NCI-H1105 (cell line): ENCODE measurements around the gene C11orf71.

Experiments
- DNase-seq: peaks from one replicate; lab custom pipeline; 2025; lab: John Stamatoyannopoulos, UW

C11orf71 gene

DNA sequence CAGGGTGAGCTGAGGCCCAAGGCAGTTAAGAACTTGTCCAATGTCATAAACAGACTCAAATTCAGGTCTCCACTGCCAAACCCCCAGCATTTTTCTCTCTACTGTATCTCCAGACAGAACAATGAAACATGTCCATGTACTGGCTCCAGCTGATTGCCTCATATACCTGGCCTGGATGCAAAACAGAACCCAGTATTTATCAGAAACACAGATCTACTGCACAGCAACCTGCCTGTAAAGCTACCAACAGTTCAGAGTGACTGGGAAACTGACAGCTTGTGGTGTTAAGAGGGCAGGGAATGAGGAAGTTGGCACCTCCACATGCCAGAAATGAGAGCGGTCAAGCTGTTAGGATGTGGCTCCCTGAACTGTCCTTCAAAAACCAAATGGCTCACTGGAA, 41.6 kb downstream of the C11orf71 start:
- DNase-seq, result no peak

DNA sequence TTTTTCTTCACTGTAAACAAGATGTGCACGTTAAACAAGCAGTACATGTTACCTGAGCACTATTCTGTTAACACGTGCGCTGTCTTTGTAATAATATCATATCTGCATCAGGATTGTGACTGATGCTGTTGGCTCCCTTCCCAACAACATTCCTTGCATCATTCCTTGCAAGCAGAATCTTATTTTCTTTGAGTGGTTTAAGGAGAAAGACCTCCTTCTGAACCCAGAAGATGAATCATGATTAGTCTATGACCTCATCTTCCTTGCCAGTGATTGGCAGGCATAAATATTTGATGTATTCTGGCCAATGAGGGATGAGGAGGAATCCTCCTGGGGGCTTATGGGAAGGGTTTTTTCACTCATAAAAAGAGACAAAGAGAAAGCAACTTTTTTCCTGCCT, 46.2 kb downstream of the C11orf71 start:
- no peak for DNase-seq

DNA sequence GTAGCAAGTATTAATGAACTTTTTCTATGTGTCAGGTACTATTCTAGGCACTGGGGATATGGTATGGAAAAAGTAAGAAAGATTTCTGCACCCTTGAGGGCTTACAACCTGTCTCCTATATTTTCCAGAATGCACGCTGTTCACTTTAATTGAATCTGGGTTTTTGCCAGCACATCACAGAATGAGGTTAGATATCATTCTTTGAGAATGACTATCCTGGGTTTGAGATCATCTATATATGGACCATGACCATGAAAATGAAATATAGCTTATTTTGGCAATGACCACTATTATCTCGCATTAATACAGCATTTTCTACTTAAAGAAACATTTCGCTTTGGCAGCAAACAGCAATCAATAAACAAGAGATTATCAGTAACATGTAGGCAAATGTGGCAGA, 46.9 kb downstream of the C11orf71 start:
- DNase-seq, result no peak

DNA sequence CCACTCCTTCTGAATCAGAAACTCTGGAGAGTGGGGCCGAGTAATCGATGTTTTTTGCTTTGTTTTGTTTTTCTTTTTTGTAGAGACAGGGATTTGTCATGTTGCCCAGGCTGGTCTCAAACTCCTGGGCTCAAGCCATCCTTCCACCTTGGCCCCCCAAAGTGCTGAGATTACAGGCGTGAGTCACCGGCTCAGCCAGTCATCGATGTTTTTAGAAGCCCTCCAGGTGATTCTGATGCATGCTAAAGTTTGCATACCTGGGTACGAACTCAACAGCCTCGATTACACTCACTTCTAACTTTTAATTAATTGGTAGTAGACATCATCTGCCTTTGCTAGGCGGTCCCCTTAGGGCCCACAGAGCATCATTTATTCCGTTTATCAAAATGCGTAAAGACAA, 50.3 kb downstream of the C11orf71 start:
- no peak for DNase-seq
